GM12874 (cell line): ENCODE results near the gene SYT6.

Experiments used
- CTCF ChIP-seq: IDR thresholded peaks from 2 replicates; pipeline ENCODE4 v1.5.1; 2011; ENCODE audit warnings: low read depth, mild to moderate bottlenecking, control low read depth, low read length, moderate library complexity; ENCODE audit not compliant: insufficient read depth

SYT6 gene

DNA sequence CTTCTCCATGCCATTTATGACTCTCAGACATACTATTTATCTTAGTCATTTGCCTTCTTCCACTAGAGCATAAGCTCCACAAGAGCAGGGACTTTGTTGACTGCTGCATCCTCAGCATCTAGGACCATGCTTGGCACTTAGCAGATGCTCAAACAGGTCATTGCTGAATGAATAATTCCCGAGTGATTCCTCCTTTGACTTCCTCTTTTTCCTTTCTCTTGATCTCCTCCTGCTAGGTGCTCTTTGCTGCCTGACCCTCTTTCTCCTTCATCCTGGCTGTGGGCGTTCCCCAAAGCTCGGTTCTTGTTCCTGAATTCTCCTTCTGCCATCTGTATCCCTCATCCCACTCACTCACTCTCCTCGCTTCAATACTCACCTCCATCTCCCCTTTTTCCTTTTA is 23.5 kb downstream of the SYT6 start:
- no peak for TF ChIP-seq CTCF

GRCh38 chr1:114128293-114128692 is 25.4 kb downstream of the SYT6 start:
- no peak for TF ChIP-seq CTCF

DNA sequence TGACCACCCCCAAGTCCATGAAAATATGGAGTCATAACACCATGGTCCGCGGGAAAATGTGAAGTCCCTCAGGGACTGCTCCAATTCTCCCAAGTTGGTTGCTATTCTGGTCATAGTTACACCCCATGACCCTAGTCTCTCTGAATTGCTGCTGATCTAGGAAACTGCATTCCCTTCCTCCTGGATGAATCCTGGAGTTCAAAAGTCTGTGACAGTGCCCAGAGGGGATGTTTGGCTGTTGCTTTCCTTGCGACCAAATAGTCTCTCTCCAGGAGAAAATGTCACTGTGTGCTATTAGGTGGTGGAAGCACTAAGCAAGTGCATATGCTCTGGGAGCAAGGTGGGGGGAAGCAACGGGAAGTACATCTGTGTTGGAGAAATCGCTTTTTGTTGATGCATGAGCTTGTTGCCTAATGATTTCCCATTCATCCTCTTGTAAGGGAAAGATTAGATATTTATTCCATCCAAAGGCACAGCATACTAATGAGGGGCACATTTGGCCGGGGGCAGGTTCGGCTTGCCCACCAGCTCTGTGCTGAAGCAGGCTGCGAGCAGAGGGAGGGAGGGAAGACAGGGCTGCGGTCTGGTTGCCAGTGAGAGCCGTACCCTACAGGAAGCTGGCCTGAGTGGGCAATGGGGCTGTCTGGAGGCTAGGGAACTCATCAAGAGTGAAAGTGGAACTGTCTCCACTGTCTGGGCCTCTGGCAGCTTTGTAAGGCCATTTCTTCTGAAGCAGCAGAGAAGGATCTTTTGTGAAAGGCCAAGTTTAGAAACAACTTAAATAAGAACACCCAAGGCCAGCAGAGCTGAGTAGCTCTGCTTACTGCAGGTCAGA is 27.2 kb downstream of the SYT6 start:
- no peak for TF ChIP-seq CTCF

DNA sequence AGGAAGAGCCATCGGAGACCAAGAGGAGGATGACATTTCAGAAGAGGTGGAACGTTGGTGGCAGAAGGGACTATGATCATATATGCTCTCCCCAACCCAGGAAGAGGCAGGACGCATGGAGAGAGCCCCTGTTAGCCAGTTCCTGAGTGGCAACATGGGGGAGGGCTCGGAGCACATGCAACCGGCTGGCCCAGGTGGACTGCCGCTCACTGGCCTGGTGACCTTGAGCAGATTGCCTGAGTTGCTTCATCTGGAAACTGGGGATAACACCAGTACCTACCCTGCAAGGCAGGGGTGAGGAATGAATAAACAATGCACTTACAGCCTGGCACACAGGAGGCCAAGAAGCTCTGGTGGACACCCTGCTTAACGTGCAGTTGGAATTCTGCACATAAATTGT is 29.0 kb downstream of the SYT6 start:
- no peak for TF ChIP-seq CTCF

GRCh38 chr1:114122941-114123618 is 30.6 kb downstream of the SYT6 start:
- TF ChIP-seq CTCF, result no peak

GRCh38 chr1:114118351-114118990 is 35.2 kb downstream of the SYT6 start:
- TF ChIP-seq CTCF, result no peak

GRCh38 chr1:114117654-114118053 is 36.0 kb downstream of the SYT6 start:
- TF ChIP-seq CTCF, result no peak
